SK-N-DZ (cell line): ENCODE measurements around the gene TMCO4.

Experiments
- DNase-seq: peaks from one replicate; pipeline ENCODE4 v3.0.0-alpha.2; 2015; ENCODE audit warnings: low spot score

TMCO4 gene

GRCh38 chr1:19657511-19657910 is 142.2 kb downstream of the TMCO4 start:
- DNase-seq: no peak

- no peak for DNase-seq
Measured at GRCh38 chr1:19656780-19657466, 142.8 kb downstream of the TMCO4 start.

- DNase-seq: no peak
Measured at GRCh38 chr1:19656134-19656779, 143.5 kb downstream of the TMCO4 start.

GRCh38 chr1:19655718-19656080 is 144.0 kb downstream of the TMCO4 start:
- no peak for DNase-seq

- DNase-seq: no peak
Measured at GRCh38 chr1:19654886-19655717, 144.6 kb downstream of the TMCO4 start.

- no peak for DNase-seq
Measured at GRCh38 chr1:19654386-19654785, 145.3 kb downstream of the TMCO4 start.

GRCh38 chr1:19651141-19651737 is 148.5 kb downstream of the TMCO4 start:
- DNase-seq: peak; percentile 60

DNA sequence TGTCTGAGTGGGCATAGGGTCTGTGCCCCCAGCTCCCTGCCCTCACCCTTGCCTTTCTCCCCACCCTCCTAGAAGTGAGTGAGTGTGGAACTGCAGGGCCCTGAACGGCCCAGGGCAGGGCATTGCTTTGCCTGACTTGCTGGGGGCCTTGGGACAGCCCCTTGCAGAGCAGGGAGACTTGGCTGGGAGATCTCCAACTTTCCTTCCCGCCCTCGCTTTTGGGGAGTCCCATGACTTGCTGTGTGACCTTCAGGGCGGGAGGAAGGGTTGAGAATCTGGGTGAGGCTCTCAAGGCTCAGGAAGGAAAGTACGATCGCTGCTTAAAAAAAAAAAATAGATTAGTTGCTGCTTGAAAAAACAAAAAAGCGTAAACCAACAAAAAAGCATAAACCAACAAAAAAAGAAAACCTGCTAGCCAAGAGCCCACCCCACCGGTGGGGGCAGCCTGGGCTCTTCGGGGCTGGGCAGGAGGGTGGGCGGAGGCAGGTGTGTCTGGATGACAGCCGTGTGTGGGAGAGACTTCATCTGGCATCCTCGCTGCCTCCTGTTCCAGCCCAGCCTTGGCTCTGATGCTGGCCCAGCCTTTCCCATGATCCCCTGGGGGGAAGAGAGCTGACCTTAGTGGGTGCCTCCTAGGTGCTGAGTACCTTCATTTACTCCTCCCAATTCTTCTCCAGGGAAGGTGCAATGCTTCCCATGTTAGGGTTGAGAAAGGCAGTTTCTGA is 149.1 kb downstream of the TMCO4 start:
- DNase-seq: peak; percentile 53

DNA sequence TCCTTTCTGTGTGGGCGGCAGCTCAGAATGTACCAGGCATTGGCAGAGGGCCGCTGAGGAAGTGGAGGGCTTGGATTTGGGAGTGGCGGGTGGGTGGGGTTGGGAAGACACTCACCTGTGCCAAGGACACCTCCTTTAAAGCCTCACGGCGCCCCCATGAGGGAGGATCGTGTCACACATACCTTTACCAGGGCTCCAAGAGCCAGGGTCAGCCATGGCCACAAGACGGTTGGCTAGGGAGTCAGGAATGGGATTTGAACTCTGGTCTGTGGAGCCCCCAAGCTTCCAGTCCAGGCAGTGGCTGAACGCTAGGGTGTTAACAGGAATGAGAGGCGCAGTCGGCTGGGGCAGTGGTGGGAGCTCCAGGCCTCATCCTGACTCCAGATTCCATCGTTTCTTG is 151.0 kb downstream of the TMCO4 start:
- DNase-seq: no peak

DNA sequence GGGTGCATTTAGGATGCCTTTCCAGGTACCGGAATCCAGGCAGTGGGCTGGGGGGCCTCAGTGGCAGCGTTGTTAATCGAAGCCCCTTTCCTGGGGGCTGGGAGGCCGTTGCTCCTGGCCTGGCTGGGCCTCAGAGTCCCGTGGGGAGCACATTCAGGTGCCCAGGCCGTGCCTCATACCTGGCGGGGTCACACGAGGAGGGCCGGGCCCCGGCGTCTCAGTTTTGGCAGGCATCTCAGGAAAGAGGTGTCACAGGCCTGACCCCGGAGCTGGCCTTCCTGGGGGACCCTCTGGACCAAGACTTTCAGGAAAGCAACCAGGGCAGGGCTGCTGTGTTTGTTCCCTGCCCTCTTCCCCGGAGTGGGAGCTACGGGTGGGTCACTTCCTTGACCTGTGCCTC is 151.5 kb downstream of the TMCO4 start:
- DNase-seq: no peak

GRCh38 chr1:19647643-19648042 is 152.1 kb downstream of the TMCO4 start:
- no peak for DNase-seq

GRCh38 chr1:19646377-19647319 is 153.1 kb downstream of the TMCO4 start:
- DNase-seq: no peak

DNA sequence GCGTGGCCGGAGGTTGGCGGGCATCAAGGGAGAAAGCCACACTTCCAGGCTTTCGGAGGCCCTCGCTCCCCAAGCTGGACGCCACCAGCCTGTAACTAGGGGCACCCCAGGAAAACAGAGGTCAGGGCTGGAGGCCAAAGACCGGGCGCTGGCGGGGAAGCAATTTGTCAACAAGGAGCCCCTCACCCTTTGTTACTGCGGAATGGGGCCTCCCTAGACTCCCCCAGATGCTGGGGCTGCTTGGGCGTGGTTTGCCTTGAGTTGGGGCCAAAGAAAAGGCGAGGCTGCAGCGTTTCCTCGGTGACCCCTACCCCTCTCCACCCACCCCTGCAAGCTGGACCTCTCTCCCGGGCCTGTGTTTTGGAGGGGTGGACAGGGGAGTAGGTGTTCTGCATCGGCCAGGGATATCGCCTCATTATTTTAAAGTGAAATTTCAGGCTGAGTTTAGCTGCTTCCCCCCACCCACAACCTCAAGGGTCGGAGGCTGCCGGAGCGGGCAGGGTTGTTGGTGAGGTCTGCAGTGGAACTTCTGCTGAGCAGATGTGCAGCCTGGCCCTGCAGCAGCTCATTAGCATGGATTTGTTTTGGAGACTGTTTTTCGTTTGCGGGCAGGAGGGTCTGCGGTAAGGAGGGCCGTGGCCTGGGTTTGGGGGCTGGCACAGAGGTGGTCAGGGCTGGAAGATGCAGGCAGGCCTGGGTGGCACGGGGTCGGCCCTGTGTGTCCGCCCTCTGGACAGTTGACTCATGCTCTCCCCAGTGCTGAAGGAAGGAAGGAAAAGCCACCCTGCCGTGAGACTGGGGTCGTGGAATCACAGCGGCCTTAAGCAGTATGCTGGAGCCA is 154.1 kb downstream of the TMCO4 start:
- no peak for DNase-seq

DNA sequence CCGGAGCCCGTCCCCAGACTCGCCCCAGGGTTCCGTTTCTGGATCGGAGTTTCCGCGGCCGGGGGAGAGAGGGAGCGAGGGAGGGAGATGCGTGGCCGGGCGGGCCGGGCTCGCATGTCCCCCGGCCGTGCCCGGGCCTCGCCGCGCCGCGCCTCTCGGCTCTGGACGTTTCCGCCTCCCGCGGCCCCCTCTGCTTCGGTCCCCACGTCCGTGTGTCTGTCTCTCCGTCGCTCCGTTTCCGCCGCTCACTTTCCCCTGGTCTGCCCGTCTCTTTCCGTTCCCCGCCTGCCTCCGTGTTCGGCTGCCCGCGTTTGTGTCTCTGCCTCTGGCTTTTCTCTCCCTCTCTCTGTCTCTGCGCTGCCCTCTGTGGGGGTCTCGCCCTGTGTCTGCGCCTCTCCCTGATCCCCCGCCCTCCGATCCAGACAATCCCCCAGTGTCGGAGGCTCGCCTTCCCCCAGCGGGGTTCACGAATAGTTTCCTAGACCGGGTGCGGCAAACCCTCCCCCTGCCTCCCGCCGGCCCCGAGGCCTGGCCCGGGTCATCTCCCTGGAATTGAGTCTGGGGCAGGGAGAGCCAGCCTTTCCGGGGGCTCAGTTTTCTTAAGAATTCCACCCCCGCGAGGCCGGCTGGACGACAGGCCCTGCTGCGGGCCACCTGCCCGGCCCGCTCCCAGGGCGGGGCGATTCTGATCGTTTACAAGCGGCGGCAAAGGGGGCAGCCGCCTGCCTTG is 154.9 kb downstream of the TMCO4 start:
- no peak for DNase-seq

- no peak for DNase-seq
Measured at GRCh38 chr1:19644395-19644680, 155.4 kb downstream of the TMCO4 start.

DNA sequence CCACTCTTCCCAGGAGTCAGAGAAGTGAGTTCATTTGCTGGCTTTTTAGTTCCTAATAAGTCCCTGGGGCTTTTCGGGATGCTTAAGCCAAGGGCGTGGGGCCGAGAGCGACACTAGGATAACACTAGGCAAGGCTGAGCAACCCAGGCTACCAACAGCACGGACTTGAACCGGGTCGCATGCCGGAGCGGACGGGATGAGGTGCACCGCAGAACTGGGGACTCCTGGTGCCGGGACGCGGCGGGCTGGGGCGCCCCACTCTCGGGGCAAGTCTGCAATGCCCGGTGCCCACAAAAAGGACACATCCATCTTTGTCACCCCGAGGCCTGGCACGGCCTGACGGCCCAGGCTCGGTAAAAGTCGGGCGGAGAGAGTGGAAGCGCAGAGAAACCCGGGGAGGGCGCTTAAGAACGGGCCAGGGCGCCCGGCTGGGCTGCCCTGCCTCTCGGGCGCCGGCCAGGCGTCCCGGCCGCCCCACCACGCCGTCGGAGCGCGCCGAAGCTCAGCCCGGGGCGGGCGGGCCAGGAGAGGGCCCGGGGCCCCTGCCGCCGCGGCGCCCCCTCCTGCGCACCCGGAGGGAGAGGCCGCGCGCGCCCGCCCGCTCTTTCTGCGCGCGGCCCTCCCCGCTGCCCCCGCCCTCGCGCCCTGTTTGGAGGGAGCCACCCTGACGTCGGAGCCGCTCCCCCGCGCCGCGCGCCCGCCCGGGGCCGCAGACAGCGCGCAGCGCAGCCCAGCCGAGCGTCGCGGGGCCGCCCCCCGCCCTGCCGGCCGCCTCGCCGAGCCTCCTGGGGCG is 155.9 kb downstream of the TMCO4 start, which contains the start of gene NBL1:
TSS of gene NBL1 (plus strand) at position 710 of the 793 bp plus-strand sequence. CDS start 10,720 bp downstream, outside the sequence.
- no peak for DNase-seq

- peak; percentile 51 for DNase-seq
Measured at GRCh38 chr1:19643121-19643520, 156.6 kb downstream of the TMCO4 start.
